ENCODE data around the gene DSC2.

GRCh38 chr18:31039426-31039825, 62.8 kb downstream of the DSC2 start:
- no peak for TF ChIP-seq TBP (IDR thresholded peaks at IDR 0.05; ENCODE audit: low read depth, low read length)
- TF ChIP-seq CHD2 (IDR thresholded peaks at IDR 0.05; ENCODE audit: low read length) = no peak
- no peak for TF ChIP-seq EZH2 (IDR thresholded peaks at IDR 0.05; ENCODE audit: low read depth, low read length, severe bottlenecking)
- TF ChIP-seq TAF1 (IDR thresholded peaks at IDR 0.05; ENCODE audit: low read depth, low read length) = no peak
- TF ChIP-seq CTCF (IDR thresholded peaks at IDR 0.05; ENCODE audit: control extremely low read depth in 1 of 3, insufficient read depth in 1 of 3, low read depth in 1 of 3, low read length in 3 of 3) = no peak
- TF ChIP-seq MAFK (IDR thresholded peaks at IDR 0.05; ENCODE audit: low read depth, low read length) = no peak
- no peak for TF ChIP-seq CHD7 (IDR thresholded peaks at IDR 0.05; ENCODE audit: insufficient replicate concordance, low read length)
- no peak for TF ChIP-seq YY1 (IDR thresholded peaks at IDR 0.05; ENCODE audit: low read depth, low read length)
- no peak for TF ChIP-seq EP300 (IDR thresholded peaks at IDR 0.05; ENCODE audit: borderline replicate concordance in 1 of 2, low read depth in 2 of 2, low read length in 2 of 2)
- TF ChIP-seq ASH2L (IDR thresholded peaks at IDR 0.05; ENCODE audit: low read length) = no peak
- TF ChIP-seq GTF2F1 (IDR thresholded peaks at IDR 0.05; ENCODE audit: borderline replicate concordance, low read depth, low read length) = no peak

All from H1 (cell line).